ENCODE data around the gene B3GALT5. TPM values are rescaled to one million over a fixed set of nuclear protein-coding genes. Genes with fewer than 3 reads are reported as not detected.

Gene B3GALT5
- not detected in 2 replicates for total RNA-seq (ENCODE audit: low replicate concordance)

DNA sequence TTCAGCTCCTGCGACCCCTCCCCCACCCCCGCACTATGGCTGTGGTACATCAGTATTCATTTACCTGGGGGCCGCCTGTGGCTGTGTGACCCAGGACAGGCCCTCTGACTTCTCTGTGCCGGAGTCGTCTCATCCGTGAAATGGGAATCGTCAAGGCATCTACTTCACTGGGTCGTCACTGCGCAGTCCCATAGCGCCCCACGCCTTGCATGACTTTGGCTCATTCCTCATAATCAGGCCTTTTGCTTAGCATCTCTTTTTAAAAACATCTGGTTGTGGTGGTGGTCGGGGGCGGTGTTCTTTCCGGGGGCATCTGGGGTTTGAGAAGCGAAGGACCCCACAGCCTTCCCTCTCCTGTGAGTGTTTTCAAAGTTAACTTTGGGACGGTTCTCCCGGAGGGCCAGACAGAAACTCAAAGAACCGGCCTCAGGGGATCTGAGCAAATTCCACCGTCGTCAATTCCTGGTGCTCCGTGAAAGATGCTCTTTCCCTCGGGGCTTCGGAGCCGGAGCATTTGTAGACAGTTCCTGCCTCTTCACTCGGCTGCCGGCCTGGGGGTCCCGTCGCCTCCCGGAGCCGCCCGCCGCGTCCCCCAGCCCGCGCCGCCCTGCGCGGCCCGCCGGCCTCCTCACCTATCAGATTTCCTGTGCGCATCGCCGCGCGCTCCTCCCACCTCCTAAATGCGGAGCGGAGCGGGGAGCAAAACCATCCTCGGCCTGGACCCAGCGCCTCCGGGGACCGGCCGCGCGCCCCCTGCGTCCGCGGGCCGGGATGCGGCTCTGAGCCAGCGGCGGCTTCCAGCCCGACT, at the start of gene B3GALT5:
TSS of gene B3GALT5 (plus strand) at position 708 of the 808 bp plus-strand sequence. CDS start 47,620 bp downstream, outside the sequence.

Other genes with a start within 250 kb of the B3GALT5 start
- gene LCA5L, start 167.2 kb upstream of the B3GALT5 start, total RNA-seq (ENCODE audit: low replicate concordance): 0.35 and 0.75 TPM in 2 replicates
- gene SH3BGR, start 161.0 kb upstream of the B3GALT5 start, total RNA-seq (ENCODE audit: low replicate concordance): 0.94 and 5.2 TPM in 2 replicates
- not detected in 2 replicates for gene IGSF5, start 132.2 kb downstream of the B3GALT5 start, total RNA-seq (ENCODE audit: low replicate concordance)

Data from smooth muscle cell of the coronary artery (primary cell).